ENCODE results near the gene ABLIM1. TPM values are rescaled to one million over a fixed set of nuclear protein-coding genes. Genes with fewer than 3 reads are reported as not detected.

Gene ABLIM1
- total RNA-seq, 4 donors from 2014 or later: 193 to 248 (median 208) TPM

DNA sequence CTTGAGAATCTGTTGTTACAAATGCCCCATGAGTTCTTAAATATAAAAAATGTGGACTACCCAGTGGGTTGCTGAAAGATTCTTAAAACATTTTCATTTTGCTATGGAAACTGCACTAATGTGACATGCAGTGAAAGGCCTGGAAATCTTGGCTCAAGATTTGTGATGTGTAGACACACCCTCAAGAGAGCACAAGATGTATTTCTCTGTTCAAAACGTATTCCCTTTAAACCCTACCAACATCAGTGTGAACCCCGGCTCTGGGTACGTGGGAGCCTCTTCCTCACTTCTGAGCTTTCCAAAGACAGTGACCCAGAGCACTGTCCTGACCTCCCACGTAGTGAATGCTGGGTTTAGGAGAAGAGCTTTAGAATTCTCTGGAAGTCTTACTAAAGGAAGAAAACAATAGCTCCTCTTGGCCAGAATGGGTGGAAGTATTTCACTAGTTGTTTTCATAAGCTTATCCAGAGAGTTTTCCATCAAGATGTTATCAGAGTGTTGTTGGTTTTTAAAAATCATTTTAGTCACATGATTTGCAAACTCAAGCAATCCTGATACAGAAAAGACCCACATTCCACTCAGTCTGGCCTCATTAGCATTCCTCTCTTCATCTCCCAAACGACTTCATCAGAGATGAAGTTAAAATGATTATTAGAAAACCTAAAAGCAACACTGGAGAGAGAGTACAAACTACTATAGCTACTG is 172.2 kb downstream of the ABLIM1 start:
- TF ChIP-seq, protein P1, sequence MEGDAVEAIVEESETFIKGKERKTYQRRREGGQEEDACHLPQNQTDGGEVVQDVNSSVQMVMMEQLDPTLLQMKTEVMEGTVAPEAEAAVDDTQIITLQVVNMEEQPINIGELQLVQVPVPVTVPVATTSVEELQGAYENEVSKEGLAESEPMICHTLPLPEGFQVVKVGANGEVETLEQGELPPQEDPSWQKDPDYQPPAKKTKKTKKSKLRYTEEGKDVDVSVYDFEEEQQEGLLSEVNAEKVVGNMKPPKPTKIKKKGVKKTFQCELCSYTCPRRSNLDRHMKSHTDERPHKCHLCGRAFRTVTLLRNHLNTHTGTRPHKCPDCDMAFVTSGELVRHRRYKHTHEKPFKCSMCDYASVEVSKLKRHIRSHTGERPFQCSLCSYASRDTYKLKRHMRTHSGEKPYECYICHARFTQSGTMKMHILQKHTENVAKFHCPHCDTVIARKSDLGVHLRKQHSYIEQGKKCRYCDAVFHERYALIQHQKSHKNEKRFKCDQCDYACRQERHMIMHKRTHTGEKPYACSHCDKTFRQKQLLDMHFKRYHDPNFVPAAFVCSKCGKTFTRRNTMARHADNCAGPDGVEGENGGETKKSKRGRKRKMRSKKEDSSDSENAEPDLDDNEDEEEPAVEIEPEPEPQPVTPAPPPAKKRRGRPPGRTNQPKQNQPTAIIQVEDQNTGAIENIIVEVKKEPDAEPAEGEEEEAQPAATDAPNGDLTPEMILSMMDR (IDR thresholded peaks at IDR 0.05; ENCODE audit: low read depth): no peak

DNA sequence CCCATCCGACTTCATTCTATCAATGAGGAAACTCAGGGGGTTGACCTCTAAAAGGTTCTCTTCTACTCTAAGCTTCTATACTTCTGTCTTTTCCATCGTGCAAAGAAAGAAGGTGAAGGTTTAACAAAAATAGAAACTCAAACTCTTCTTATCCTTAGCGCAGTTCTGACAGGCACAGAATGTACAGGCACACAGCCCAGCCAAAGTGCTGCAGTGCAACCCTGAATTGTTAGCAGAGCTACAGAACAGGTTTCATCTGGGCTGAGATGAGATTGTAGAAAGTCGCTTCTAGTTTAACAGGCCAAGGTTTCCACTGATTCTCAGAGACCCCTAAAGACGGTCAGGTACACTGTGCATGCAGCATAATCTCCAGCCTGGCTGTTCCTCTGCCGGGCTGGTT is 174.5 kb downstream of the ABLIM1 start:
- TF ChIP-seq, protein P1 (IDR thresholded peaks at IDR 0.05; ENCODE audit: low read depth): no peak

DNA sequence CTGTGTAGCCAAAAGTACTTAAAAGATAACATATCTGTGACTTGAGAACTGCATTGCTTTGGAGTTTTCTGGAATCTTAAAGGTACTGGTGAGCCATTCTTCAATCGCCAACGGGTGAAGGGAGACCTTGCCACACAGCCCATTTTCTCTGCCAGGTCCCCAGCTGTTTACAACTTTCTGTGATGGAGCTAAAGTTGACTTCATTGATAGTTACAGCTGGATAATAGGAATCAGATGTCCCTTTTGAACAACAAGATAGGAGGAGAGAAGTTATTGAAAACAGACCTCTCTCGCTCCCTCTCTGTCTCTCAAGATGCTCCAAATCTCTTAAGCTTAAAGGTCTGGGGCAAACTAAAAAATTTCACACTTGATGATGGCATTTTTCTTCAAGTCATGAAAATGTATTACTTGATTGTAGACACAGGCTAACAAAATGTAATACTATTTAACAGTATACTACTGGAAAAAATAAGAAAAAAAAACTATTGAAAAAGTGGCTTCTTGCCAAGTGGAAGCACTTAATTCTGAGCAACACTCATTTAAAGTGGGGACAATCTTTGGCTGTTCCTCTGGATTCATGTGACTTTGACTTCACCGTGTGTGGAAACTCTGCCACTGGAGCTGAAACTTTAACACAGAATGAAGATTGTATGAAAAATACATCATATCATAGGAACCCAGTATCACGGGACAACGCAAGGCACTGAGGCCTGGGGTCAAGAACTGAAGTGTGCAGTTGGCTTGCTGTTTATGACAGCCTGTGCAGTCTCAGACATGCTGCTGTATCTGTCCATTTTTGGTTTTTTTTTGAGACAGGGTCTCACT is 175.4 kb downstream of the ABLIM1 start:
- TF ChIP-seq, protein P1 (IDR thresholded peaks at IDR 0.05; ENCODE audit: low read depth): no peak

DNA sequence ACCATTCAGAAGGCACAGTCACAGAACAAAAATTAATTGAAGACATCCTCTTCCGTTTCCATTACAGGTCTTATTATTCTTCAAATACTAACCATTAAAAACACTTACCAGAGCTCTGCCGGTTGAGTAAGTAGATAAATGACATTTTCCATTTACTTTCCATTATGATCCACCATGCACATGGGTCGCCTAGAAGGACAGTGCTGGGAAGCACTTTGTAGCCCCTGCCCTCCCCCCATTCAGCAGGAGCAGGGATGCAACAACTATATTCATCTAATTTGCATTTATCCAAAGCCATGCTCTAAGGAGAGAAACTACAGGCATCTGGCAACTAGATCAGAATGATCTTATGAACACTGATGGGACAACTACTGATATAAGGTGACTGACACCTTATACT is 177.0 kb downstream of the ABLIM1 start:
- TF ChIP-seq, protein P1 (IDR thresholded peaks at IDR 0.05; ENCODE audit: low read depth): no peak

DNA sequence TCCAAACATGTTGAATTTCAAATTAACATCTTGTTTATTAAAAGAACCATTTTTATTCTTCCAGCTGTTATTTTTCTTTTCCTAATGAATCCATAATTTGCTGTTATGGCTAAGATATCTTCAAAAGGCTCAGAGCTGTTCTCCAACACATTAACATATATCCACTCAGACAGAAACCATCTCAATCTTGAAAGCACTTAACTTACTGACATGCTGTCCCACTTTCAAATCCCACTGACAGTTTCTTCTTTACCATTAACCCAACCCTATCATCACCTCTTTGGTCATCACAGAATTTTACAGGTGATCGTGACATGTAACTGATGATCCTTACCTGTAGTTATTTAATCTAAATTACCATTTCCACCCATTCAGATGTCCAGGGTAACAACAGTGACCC is 178.2 kb downstream of the ABLIM1 start:
- TF ChIP-seq, protein P1 (IDR thresholded peaks at IDR 0.05; ENCODE audit: low read depth): no peak

DNA sequence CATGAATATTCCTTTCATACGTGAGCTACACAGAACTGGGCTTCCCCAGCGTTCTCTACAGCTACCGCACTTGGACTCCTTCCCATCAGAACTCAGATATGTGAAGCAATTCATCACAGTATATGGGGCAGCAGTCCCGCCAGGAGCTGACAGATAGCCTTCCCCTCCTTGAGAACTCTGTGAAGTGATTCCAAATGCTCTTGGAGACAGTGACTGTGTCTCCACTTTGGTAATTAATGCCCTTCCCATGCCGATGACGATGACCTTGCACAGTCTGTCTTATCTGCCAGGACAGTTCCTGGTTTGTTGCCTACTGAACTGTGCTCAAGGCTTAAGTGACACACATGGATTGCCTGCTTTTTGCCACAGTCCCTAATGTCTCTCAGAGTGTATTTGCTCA is 178.8 kb downstream of the ABLIM1 start:
- TF ChIP-seq, protein P1 (IDR thresholded peaks at IDR 0.05; ENCODE audit: low read depth): no peak

DNA sequence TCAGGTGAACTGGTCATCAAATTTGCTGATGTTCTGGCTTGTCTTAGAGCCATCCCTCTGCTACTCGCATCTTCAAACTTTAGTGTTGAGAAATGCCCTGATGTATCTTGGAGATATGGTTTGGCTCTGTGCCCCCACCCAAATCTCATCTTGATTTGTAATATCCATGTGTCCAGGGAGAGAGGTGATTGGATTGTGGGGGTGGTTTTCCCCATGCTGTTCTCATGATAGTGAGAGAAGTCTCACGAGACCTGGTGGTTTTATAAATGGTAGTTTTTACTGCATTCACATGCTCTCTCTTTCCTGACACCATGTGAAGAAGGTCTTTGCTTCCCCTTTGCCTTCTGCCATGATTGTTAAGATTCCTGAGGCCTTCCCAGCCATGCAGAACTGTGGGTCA is 179.8 kb downstream of the ABLIM1 start:
- TF ChIP-seq, protein P1 (IDR thresholded peaks at IDR 0.05; ENCODE audit: low read depth): no peak

Measured in subcutaneous adipose tissue (tissue), 4 donors.